Measurements from ENCODE around the gene PLS3. TPM values are rescaled to one million over a fixed set of nuclear protein-coding genes. Genes with fewer than 3 reads are reported as not detected.

PLS3 gene
- total RNA-seq, 4 donors from 2014 or later = 4.5 to 160 (median 21.9) TPM

GRCh38 chrX:115693476-115693875, 132.5 kb downstream of the PLS3 start:
- in situ Hi-C loops (cut with MboI; ENCODE audit: low pct_ligation_motif_present in 1 of 4, low pct_unique_long_range_greater_than_20kb in 1 of 4, low sequenced_read_pairs in 3 of 4) (no loop called here), intact Hi-C loops (cut with DNase I; ENCODE audit: low total_unique reads) (no loop called here)
- Histone ChIP-seq H3K4me1 (no peaks in the 10 kb centered on the region), H3K4me3 (no peak overlapping the region), H3K27me3 (no peaks in the 10 kb centered on the region), H3K27ac (no peak overlapping the region), H3K36me3 (no peaks in the 10 kb centered on the region), H3K9me3 (no peaks in the 10 kb centered on the region)
- TF ChIP-seq POLR2A (IDR thresholded peaks at IDR 0.05) (no peak), POLR2AphosphoS5 (IDR thresholded peaks at IDR 0.05) (no peak), EP300 (IDR thresholded peaks at IDR 0.05; ENCODE audit: low read depth) (no peak), CTCF (IDR thresholded peaks at IDR 0.05) (no peak)
- DNase-seq = no peak
- 45 to 80% methylated on average over 1 to 6 of the region's 6 CpGs for WGBS, 2 donors (ENCODE audit: low coverage in 1 of 2)

- Histone ChIP-seq H3K9me3 (no peaks in the 10 kb centered on the region), H3K36me3 (no peaks in the 10 kb centered on the region), H3K27ac (no peak overlapping the region), H3K4me1 (no peaks in the 10 kb centered on the region), H3K27me3 (no peaks in the 10 kb centered on the region), H3K4me3 (no peak overlapping the region)
- in situ Hi-C loops (cut with MboI; ENCODE audit: low pct_ligation_motif_present in 1 of 4, low pct_unique_long_range_greater_than_20kb in 1 of 4, low sequenced_read_pairs in 3 of 4) = no loop called here
- DNase-seq = no peak
- TF ChIP-seq EP300 (IDR thresholded peaks at IDR 0.05; ENCODE audit: low read depth) (no peak), POLR2AphosphoS5 (IDR thresholded peaks at IDR 0.05) (no peak), POLR2A (IDR thresholded peaks at IDR 0.05) (no peak), CTCF (IDR thresholded peaks at IDR 0.05) (no peak)
- WGBS, 2 donors (ENCODE audit: low coverage in 1 of 2) = 47% methylated on average over 6 of the region's 6 CpGs; no CpG with 5 or more reads in 1 of the 2 donors
- intact Hi-C loops (cut with DNase I; ENCODE audit: low total_unique reads) = no loop called here
Measured at GRCh38 chrX:115694028-115694427, 133.1 kb downstream of the PLS3 start.

- Histone ChIP-seq H3K36me3 (no peaks in the 10 kb centered on the region), H3K27ac (no peak overlapping the region), H3K9me3 (no peaks in the 10 kb centered on the region), H3K27me3 (no peaks in the 10 kb centered on the region), H3K4me3 (no peak overlapping the region), H3K4me1 (no peaks in the 10 kb centered on the region)
- TF ChIP-seq EP300 (IDR thresholded peaks at IDR 0.05; ENCODE audit: low read depth) = no peak
- no peak for TF ChIP-seq CTCF (IDR thresholded peaks at IDR 0.05)
- TF ChIP-seq POLR2A (IDR thresholded peaks at IDR 0.05) = no peak
- no peak for TF ChIP-seq POLR2AphosphoS5 (IDR thresholded peaks at IDR 0.05)
- DNase-seq = no peak
- 52 to 60% methylated on average over 1 to 6 of the region's 6 CpGs for WGBS, 2 donors (ENCODE audit: low coverage in 1 of 2)
- intact Hi-C loops (cut with DNase I; ENCODE audit: low total_unique reads) (no loop called here), in situ Hi-C loops (cut with MboI; ENCODE audit: low pct_ligation_motif_present in 1 of 4, low pct_unique_long_range_greater_than_20kb in 1 of 4, low sequenced_read_pairs in 3 of 4) (no loop called here)
Measured at GRCh38 chrX:115696039-115696438, 135.1 kb downstream of the PLS3 start.

GRCh38 chrX:115696939-115697338, 136.0 kb downstream of the PLS3 start:
- Histone ChIP-seq H3K4me1 (no peaks in the 10 kb centered on the region), H3K27me3 (no peaks in the 10 kb centered on the region), H3K9me3 (no peaks in the 10 kb centered on the region), H3K36me3 (no peaks in the 10 kb centered on the region), H3K4me3 (no peak overlapping the region), H3K27ac (no peak overlapping the region)
- in situ Hi-C loops (cut with MboI; ENCODE audit: low pct_ligation_motif_present in 1 of 4, low pct_unique_long_range_greater_than_20kb in 1 of 4, low sequenced_read_pairs in 3 of 4) = no loop called here
- intact Hi-C loops (cut with DNase I; ENCODE audit: low total_unique reads) = no loop called here
- TF ChIP-seq EP300 (IDR thresholded peaks at IDR 0.05; ENCODE audit: low read depth) (no peak), CTCF (IDR thresholded peaks at IDR 0.05) (no peak), POLR2AphosphoS5 (IDR thresholded peaks at IDR 0.05) (no peak), POLR2A (IDR thresholded peaks at IDR 0.05) (no peak)
- no peak for DNase-seq

Data from transverse colon (tissue), 4 donors.